T-helper 17 cell (primary cell): ENCODE results near the gene ARHGEF28. TPM values are rescaled to one million over a fixed set of nuclear protein-coding genes. Genes with fewer than 3 reads are reported as not detected.
A peak's percentile ranks its signal among the peaks of the same experiment; 100 is the strongest.

Source experiments
- ATAC-seq: fragments of 150-1000 bp; cut with Tn5 transposase; 2 replicates; pipeline ENCODE4 v1.10.0; 2021; ENCODE audit warnings: mild to moderate bottlenecking, moderate library complexity
- DNase-seq, 3 donors: peaks; one replicate each; pipeline versions ENCODE4 v3.0.0 to v3.0.0-alpha.2; 2020 to 2021
- H3K9me3 ChIP-seq: one replicate; pipeline ENCODE4 v1.7.0; 2013; ENCODE audit warnings: low read length, mild to moderate bottlenecking; ENCODE audit not compliant: control insufficient read depth, poor library complexity, severe bottlenecking
- H3K27ac Mint-ChIP-seq: one replicate; pipeline ENCODE4 v1.8.0; 2022; ENCODE audit warnings: mild to moderate bottlenecking, moderate library complexity, mixed read lengths
- H3K27me3 Mint-ChIP-seq: one replicate; pipeline ENCODE4 v1.8.0; 2022; ENCODE audit warnings: mixed read lengths
- H3K36me3 Mint-ChIP-seq: one replicate; pipeline ENCODE4 v1.8.0; 2022; ENCODE audit warnings: low read depth, mixed read lengths
- H3K4me1 Mint-ChIP-seq: one replicate; pipeline ENCODE4 v1.8.0; 2022; ENCODE audit warnings: mild to moderate bottlenecking, mixed read lengths
- H3K4me3 Mint-ChIP-seq: one replicate; pipeline ENCODE4 v1.8.0; 2022; ENCODE audit warnings: mild to moderate bottlenecking, moderate library complexity, mixed read lengths
- total RNA-seq, 4 donors: library from RNA in 2 of 4; stranded (reverse) in 2 of 4; gene quantifications; one replicate each; pipeline ENCODE4 v1.2.3 and lab custom pipeline; 2022 to 2026

ARHGEF28 gene
- total RNA-seq, 2 donors from 2014 or later = 0.05 to 0.16 TPM

DNA sequence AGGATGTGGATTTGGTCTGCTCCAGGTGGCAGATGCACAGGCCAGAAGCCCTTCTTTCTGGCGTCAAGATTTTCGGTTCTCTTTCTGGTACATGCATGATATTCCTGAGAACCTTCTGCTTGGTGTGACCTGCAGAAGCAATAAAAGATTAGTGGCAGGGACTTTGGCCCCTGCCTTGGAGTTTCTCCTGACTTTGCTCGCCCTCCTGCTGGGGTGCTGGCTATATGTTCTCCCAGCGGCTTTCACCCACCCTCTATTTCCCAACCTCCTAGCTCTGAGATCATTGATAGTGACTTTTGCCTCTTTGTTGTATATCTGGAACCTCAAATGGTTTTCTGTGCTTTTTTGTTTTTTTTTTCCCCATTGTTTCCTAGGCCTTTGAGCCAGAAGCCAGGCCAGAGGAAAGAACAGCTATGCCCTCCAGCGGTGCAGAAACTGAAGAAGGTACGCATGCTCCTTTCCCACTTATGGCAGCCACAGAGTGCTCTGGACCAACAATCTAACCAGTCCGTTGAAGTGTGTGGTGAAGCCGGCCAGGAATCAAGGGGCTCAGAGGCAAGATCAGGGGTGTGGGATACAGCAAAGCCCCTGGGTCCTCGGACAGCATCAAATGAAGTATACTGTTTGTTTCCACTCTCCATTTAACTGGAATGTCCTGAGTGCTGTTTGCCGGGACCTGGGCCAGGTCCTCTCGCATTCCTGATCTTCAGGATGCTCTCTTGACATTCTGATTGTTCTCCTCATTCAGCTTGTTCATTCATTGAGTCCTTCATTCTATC is 154.5 kb downstream of the ARHGEF28 start:
- no peak overlapping the region for H3K4me3 Mint-ChIP-seq
- no peaks in the 10 kb centered on the region for H3K4me1 Mint-ChIP-seq
- H3K36me3 Mint-ChIP-seq = no peaks in the 10 kb centered on the region
- no peak for ATAC-seq
- peaks cover 36% of the 10 kb centered on the region for H3K27me3 Mint-ChIP-seq
- DNase-seq = no peak
- no peak overlapping the region for H3K27ac Mint-ChIP-seq
- H3K9me3 ChIP-seq = no peaks in the 10 kb centered on the region

DNA sequence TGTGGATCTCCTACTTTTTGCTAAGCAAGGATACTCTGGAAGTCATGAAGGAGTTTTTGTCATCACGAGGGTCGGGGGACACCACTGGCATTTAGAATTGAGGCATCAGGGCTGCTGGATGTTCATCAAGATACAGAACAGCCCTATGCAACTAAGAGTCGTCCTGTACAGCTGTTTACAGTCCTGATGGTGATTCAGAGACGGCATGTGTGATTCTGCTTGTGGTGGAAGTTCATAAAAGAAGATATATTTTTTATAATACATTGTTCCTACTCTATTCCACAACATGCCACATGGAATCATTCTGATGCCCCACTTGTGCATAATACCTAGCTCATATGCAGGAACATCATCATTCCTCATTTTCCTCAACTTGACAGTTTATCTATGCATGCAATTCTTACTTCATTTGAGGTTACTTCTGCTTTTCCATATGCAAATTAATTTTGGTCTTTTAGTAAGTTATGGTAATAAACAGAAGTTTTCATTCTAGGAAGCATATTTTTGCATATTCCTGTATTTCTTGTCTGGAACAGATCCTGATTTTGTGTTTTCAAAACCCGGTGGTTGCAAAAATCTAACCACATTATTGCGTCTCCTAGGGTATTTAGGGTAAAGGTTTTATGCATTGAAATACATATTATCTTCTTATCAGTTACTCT is 155.2 kb downstream of the ARHGEF28 start:
- no peak overlapping the region for H3K27ac Mint-ChIP-seq
- no peak overlapping the region for H3K4me3 Mint-ChIP-seq
- H3K4me1 Mint-ChIP-seq = no peaks in the 10 kb centered on the region
- no peak for DNase-seq
- ATAC-seq = no peak
- H3K36me3 Mint-ChIP-seq = no peaks in the 10 kb centered on the region
- peaks cover 41% of the 10 kb centered on the region for H3K27me3 Mint-ChIP-seq
- H3K9me3 ChIP-seq = no peaks in the 10 kb centered on the region

DNA sequence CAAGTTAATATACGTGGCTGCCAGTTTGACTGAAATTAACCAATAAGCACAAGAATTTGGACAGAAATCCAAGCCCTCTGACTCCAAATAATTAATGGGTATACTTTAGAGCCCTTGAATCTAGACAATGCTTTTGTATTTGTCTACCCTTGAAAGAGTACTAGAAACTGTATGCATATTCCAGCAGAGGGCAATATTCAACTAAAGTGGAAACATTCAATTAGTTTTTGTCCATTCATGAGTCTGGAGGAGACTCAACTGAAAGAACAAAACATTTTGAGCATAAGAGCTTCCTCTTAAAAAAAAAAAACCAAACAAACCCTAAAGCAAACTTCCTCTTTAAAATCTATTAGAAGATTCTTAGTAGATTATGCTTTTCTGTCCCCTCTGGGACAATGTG is 157.8 kb downstream of the ARHGEF28 start:
- no peak for ATAC-seq
- Mint-ChIP-seq H3K27ac (no peak overlapping the region), H3K27me3 (peaks cover 46% of the 10 kb centered on the region), H3K36me3 (no peaks in the 10 kb centered on the region), H3K4me1 (no peaks in the 10 kb centered on the region), H3K4me3 (no peak overlapping the region)
- H3K9me3 ChIP-seq = no peaks in the 10 kb centered on the region
- DNase-seq = no peak

DNA sequence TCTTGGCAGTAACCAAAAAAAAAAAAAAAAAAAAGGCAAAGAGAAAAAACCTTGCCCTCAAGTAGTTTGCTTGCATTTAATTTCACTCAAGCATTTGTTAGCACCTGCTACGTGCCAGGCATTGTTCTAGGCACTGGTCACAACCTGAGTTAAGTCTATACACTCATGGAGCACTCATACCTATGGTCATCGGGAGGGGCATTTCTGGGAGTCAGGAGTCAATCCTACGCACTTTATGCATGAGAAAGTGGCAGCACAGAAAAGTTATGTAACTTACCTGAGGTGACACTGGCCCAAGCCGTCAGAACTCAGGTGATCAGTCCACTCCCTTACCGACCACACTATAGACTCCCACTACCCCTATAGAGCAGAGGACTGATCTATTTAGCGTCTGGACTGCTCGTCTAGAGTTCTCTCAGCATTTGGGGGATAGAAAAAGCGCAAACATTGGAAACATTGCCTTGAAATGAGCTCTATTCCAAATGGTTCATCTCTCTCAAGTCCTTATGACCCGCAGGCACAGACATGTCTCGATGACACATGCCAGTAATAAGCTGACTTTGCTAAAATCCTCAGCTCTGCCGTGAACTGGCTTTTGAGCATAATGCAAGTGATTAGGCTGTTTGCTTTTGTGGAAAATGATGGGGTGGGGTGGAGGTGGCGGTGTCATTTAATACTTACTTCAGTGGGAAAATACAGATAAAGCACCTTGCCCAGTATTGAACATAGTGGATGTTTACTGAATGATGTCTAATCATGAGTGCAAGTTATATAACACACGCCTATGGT is 160.2 kb downstream of the ARHGEF28 start:
- no peaks in the 10 kb centered on the region for H3K4me1 Mint-ChIP-seq
- H3K36me3 Mint-ChIP-seq = no peaks in the 10 kb centered on the region
- H3K27me3 Mint-ChIP-seq = peaks cover 48% of the 10 kb centered on the region
- no peaks in the 10 kb centered on the region for H3K9me3 ChIP-seq
- no peak for DNase-seq
- no peak for ATAC-seq
- H3K4me3 Mint-ChIP-seq = no peak overlapping the region
- H3K27ac Mint-ChIP-seq = no peak overlapping the region

DNA sequence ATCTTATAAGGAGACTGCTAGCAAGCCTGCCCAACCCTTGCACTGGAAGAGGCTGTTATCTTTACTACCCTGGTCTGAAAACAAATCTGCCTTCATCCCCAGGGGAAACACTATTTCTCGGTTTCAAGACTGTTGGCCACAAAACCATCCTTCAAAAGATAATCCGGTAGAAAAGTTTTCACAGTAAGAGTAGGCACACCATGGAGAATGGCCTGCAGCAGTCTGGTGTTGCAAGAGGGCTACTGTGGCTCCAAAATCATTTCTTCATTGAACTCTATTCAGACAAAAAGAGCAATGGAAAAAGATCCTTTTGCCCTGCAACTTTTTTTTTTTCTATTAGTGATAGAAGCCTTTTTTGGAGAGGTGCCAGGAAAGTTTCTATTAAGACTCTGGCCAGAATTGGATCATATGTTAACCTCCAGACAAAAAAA is 163.9 kb downstream of the ARHGEF28 start:
- DNase-seq (no peak), ATAC-seq (no peak)
- H3K9me3 ChIP-seq = no peaks in the 10 kb centered on the region
- Mint-ChIP-seq H3K27ac (no peak overlapping the region), H3K27me3 (peaks cover 51% of the 10 kb centered on the region), H3K36me3 (no peaks in the 10 kb centered on the region), H3K4me3 (no peak overlapping the region), H3K4me1 (no peaks in the 10 kb centered on the region)

- H3K9me3 ChIP-seq = no peaks in the 10 kb centered on the region
- DNase-seq = no peak
- Mint-ChIP-seq H3K4me3 (no peak overlapping the region), H3K27me3 (peaks cover 53% of the 10 kb centered on the region), H3K4me1 (peaks cover 4% of the 10 kb centered on the region), H3K36me3 (no peaks in the 10 kb centered on the region), H3K27ac (no peak overlapping the region)
- ATAC-seq = no peak
These were observed 165.4 kb downstream of the ARHGEF28 start for GRCh38 chr5:73791389-73791788.

DNA sequence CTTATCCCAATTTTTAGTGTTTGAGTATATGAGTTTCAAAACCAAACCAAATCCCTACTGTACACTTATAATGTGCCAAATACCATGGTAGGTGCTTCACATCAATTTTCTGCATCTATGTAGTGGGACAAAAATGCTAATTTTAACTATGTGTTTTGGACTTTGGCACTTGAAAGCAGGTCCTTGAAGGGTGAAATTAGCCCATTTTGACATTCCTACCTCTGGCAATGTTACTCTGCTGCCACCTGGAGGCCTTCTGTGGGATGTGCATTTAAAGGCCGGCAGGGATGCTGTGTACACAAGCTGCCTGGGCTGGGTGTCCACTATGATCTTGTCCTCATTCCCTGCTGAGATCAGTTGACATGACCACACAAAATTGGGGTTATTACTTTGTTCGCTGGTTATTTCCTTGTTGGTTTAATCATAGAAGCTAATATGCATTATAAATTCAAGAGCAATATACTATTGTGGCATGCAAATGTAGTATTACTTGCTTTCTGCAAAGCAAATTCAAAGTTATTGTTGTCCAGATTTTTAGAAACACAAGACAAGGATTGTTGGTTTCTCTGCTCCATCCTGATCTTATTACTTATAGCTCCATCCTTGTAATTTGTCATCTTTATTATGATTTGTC is 166.8 kb downstream of the ARHGEF28 start:
- no peaks in the 10 kb centered on the region for H3K36me3 Mint-ChIP-seq
- H3K27ac Mint-ChIP-seq = no peak overlapping the region
- DNase-seq = peak; percentile 16 to 46 (median 16)
- peaks cover 6% of the 10 kb centered on the region for H3K4me1 Mint-ChIP-seq
- ATAC-seq = peak; percentile 79
- peaks cover 61% of the 10 kb centered on the region for H3K27me3 Mint-ChIP-seq
- no peak overlapping the region for H3K4me3 Mint-ChIP-seq
- H3K9me3 ChIP-seq = no peaks in the 10 kb centered on the region

DNA sequence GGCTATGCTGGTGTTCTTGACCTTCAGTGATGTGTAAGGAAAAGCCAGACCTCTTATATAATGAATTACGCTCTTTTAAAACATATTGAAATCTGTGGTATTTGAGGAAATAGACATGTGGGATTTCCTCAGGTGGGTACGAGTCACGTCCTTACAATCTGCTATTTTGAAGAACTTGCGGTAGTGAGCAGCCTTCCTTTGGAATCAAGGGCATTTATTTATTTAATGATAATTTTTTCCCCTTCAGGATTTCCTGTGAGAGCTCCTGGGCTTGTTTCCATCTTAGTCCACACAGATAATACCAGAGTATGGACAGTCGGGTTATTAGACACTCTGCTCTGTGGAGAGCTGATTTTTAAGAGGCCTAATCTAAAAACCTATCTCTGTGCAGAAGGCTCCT is 167.9 kb downstream of the ARHGEF28 start:
- DNase-seq (no peak), ATAC-seq (no peak)
- no peaks in the 10 kb centered on the region for H3K36me3 Mint-ChIP-seq
- H3K9me3 ChIP-seq = no peaks in the 10 kb centered on the region
- peaks cover 70% of the 10 kb centered on the region for H3K27me3 Mint-ChIP-seq
- no peak overlapping the region for H3K4me3 Mint-ChIP-seq
- H3K27ac Mint-ChIP-seq = no peak overlapping the region
- H3K4me1 Mint-ChIP-seq = peaks cover 6% of the 10 kb centered on the region

DNA sequence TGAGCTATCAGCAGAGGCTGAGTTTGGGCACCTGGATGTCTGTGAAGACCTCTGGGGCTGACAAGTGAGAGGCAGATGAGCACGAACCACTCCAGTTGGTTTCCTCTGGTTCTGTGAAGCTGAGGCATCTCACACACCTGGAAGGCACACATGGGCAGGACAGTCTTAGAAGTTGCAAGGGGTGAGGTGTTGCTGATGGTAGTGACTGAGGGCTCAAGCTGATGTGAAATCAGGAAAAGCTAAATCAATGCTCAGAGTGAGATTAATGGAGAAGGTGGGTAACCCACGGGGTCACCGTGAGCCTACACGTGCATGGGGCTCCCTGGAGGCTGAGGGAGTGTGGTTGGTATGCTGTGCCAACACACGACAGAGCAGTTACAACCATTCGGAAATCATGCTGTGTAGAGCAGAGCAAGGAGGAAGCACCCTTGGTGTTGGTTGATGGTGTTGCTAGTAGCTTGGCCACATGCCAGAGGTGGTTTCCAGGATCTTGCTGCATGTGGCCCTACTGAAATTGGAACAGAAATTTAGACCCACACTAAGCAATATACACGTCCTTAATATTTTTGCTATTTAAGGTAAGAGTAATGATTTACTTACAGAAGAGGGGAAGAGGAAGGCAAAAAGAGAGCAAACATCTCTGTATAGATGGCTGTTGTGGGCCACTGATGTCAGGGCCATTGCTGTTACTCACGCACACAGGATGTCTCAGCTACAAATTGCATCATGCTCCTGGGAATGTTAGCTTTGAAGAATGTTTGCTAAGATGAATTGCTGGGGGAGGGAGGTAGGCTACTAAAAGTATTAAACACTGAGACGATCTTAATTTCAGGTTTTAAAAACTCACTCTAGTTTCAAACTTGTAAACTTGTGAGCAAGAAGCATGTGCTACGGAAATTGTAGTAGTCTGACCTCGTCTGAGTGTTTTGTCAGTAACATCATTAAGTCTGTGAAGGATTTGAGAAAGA is 170.5 kb downstream of the ARHGEF28 start:
- H3K27ac Mint-ChIP-seq = no peak overlapping the region
- no peaks in the 10 kb centered on the region for H3K9me3 ChIP-seq
- H3K4me3 Mint-ChIP-seq = no peak overlapping the region
- H3K4me1 Mint-ChIP-seq = peaks cover 6% of the 10 kb centered on the region
- ATAC-seq (peak; percentile 54), DNase-seq (no peak)
- H3K36me3 Mint-ChIP-seq = no peaks in the 10 kb centered on the region
- peaks cover 64% of the 10 kb centered on the region for H3K27me3 Mint-ChIP-seq

- DNase-seq = no peak
- peaks cover 64% of the 10 kb centered on the region for H3K27me3 Mint-ChIP-seq
- no peaks in the 10 kb centered on the region for H3K9me3 ChIP-seq
- no peak overlapping the region for H3K4me3 Mint-ChIP-seq
- H3K27ac Mint-ChIP-seq = no peak overlapping the region
- ATAC-seq = no peak
- peaks cover 6% of the 10 kb centered on the region for H3K4me1 Mint-ChIP-seq
- no peaks in the 10 kb centered on the region for H3K36me3 Mint-ChIP-seq
These were observed 171.1 kb downstream of the ARHGEF28 start for GRCh38 chr5:73797132-73797510.

- H3K9me3 ChIP-seq = no peaks in the 10 kb centered on the region
- H3K27ac Mint-ChIP-seq = no peak overlapping the region
- no peak for ATAC-seq
- no peak for DNase-seq
- H3K27me3 Mint-ChIP-seq = peaks cover 59% of the 10 kb centered on the region
- H3K4me1 Mint-ChIP-seq = peaks cover 6% of the 10 kb centered on the region
- no peak overlapping the region for H3K4me3 Mint-ChIP-seq
- H3K36me3 Mint-ChIP-seq = no peaks in the 10 kb centered on the region
These were observed 173.5 kb downstream of the ARHGEF28 start for GRCh38 chr5:73799401-73799972.

DNA sequence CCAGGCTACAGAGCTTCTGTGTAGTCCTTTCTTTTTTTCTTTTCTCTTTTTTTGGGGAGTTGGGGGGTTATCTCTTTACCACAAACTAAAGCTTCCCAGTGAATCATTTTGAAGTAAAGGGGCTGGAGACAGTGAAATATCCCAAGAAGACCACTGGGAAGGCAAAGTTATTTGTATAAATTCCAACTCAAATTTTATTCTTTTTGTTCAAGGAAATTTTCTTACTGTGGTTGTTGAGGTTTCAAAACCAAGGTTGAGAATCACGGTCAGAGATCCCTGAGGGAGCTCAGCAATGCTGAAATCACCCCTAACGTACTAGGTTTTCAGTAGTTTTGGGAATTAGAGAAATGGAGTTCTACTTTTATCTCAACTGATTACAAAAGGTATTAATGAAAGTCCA is 175.7 kb downstream of the ARHGEF28 start:
- H3K36me3 Mint-ChIP-seq = no peaks in the 10 kb centered on the region
- peaks cover 44% of the 10 kb centered on the region for H3K27me3 Mint-ChIP-seq
- H3K9me3 ChIP-seq = no peaks in the 10 kb centered on the region
- H3K4me3 Mint-ChIP-seq = no peak overlapping the region
- ATAC-seq (no peak), DNase-seq (no peak)
- no peak overlapping the region for H3K27ac Mint-ChIP-seq
- H3K4me1 Mint-ChIP-seq = no peaks in the 10 kb centered on the region
